ENCODE data around the gene HNRNPC.

Gene HNRNPC

GRCh38 chr14:21211509-21211908, 57.7 kb downstream of the HNRNPC start:
- DNase-seq (ENCODE audit: extremely low read depth, low read depth) = no peak
- no peak overlapping the region for H3K4me3 ChIP-seq (replicated peaks; ENCODE audit: low read depth, low read length)
- TF ChIP-seq CTCF (IDR thresholded peaks at IDR 0.05; ENCODE audit: low read depth, low read length, missing control alignments) = no peak

GRCh38 chr14:21210023-21210422, 59.2 kb downstream of the HNRNPC start:
- DNase-seq (ENCODE audit: extremely low read depth, low read depth) = no peak
- H3K4me3 ChIP-seq (replicated peaks; ENCODE audit: low read depth, low read length) = no peak overlapping the region
- no peak for TF ChIP-seq CTCF (IDR thresholded peaks at IDR 0.05; ENCODE audit: low read depth, low read length, missing control alignments)

- TF ChIP-seq CTCF (IDR thresholded peaks at IDR 0.05; ENCODE audit: low read depth, low read length, missing control alignments) = no peak
- no peak for DNase-seq (ENCODE audit: extremely low read depth, low read depth)
- H3K4me3 ChIP-seq (replicated peaks; ENCODE audit: low read depth, low read length) = no peak overlapping the region
Measured at GRCh38 chr14:21209185-21209584, 60.1 kb downstream of the HNRNPC start.

GRCh38 chr14:21208554-21208953, 60.7 kb downstream of the HNRNPC start:
- no peak for TF ChIP-seq CTCF (IDR thresholded peaks at IDR 0.05; ENCODE audit: low read depth, low read length, missing control alignments)
- DNase-seq (ENCODE audit: extremely low read depth, low read depth) = no peak
- no peak overlapping the region for H3K4me3 ChIP-seq (replicated peaks; ENCODE audit: low read depth, low read length)

- TF ChIP-seq CTCF (IDR thresholded peaks at IDR 0.05; ENCODE audit: low read depth, low read length, missing control alignments) = no peak
- no peak for DNase-seq (ENCODE audit: extremely low read depth, low read depth)
- no peak overlapping the region for H3K4me3 ChIP-seq (replicated peaks; ENCODE audit: low read depth, low read length)
Measured at GRCh38 chr14:21206753-21207684, 62.2 kb downstream of the HNRNPC start.

GRCh38 chr14:21205678-21206581, 63.3 kb downstream of the HNRNPC start:
- DNase-seq (ENCODE audit: extremely low read depth, low read depth) = no peak
- H3K4me3 ChIP-seq (replicated peaks; ENCODE audit: low read depth, low read length) = no peak overlapping the region
- TF ChIP-seq CTCF (IDR thresholded peaks at IDR 0.05; ENCODE audit: low read depth, low read length, missing control alignments) = no peak
